ENCODE results near the gene BSPH1. TPM values are rescaled to one million over a fixed set of nuclear protein-coding genes. Genes with fewer than 3 reads are reported as not detected.

BSPH1 gene, protein sequence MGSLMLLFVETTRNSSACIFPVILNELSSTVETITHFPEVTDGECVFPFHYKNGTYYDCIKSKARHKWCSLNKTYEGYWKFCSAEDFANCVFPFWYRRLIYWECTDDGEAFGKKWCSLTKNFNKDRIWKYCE
- total RNA-seq = not detected
- not detected for polyA plus RNA-seq (ENCODE audit: insufficient read depth in 1 of 8, insufficient read length in 8 of 8, low replicate concordance in 1 of 8)
- long read RNA-seq, donor 1 = 0 reads
- long read RNA-seq, donor 2 = 0 reads
- long read RNA-seq, donor 3 = 0 reads
- long read RNA-seq, donor 4 = 0 reads
- long read RNA-seq, donor 5 = 0 reads
- long read RNA-seq, donor 6 = 0 reads
- long read RNA-seq, donor 7 = 0 reads
- long read RNA-seq, donor 8 = 0 reads
- long read RNA-seq, donor 9 = 0 reads
- long read RNA-seq, donor 10 = 0 reads
- long read RNA-seq, donor 11 = 0 reads

DNA sequence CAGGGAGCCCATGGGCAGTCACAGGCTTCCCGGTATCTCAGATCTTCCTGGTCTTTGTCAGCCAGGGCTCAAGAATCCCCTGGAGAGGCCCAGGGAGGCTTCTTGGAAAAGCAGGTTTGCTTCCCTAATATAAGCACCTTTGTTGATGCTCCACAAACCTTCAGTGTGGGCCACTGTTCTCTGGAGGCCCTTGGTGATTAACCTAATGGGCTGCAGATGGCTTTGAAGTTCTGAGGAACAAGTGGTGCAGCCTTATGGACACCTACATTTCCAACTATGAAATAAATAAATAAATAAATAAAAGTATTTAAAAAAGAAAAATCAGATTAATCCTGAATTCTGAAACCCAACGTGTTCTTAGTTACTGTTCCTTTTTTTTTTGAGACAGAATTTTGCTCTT lies at the start of gene BSPH1:
TSS of gene BSPH1 (minus strand) at position 101 of the 400 bp plus-strand sequence. CDS start at position 12, 89 bp downstream.
- Histone ChIP-seq H3K36me3 (ENCODE audit: control insufficient read depth, insufficient read depth, low read length) (no peaks in the 10 kb centered on the region), H3K27me3 (ENCODE audit: control insufficient read depth, insufficient read depth, low read length) (peaks cover 2% of the 10 kb centered on the region), H3K4me3 (ENCODE audit: low read length) (no peak within 1 kb of the TSS), H3K9me3 (replicated peaks; ENCODE audit: control insufficient read depth, low read depth, low read length) (no peaks in the 10 kb centered on the region), H3K27ac (ENCODE audit: low read length) (no peak within 1 kb of the TSS), H3K4me1 (ENCODE audit: control insufficient read depth, insufficient read depth, low read length) (no peaks in the 10 kb centered on the region)
- no peak for DNase-seq
- WGBS (ENCODE audit: insufficient coverage) = 58% methylated on average over 2 of the region's 2 CpGs

DNA sequence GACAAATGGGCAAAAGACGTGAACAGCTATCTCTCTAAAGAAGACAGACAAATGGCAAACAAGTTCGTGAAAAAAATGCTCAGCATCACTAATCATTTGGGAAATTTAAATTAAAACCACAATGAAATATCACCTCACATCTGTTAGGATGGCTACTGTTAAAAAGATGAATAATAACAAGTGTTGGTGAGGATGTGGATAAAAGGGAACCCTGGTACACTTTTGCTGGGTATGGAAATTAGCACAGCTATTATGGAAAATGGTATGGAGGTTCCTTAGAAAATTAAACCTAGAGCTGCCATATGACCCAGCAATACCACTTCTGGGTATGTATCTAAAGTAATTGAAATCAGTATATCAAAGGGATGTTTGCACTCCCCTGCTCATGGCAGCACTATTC lies 44.8 kb upstream of the BSPH1 start:
- no peaks in the 10 kb centered on the region for H3K36me3 ChIP-seq (ENCODE audit: control insufficient read depth, insufficient read depth, low read length)
- H3K27ac ChIP-seq (ENCODE audit: low read length) = no peak overlapping the region
- no peaks in the 10 kb centered on the region for H3K4me1 ChIP-seq (ENCODE audit: control insufficient read depth, insufficient read depth, low read length)
- H3K4me3 ChIP-seq (ENCODE audit: low read length) = no peak overlapping the region
- H3K27me3 ChIP-seq (ENCODE audit: control insufficient read depth, insufficient read depth, low read length) = no peaks in the 10 kb centered on the region
- DNase-seq = no peak
- peaks cover 6% of the 10 kb centered on the region for H3K9me3 ChIP-seq (replicated peaks; ENCODE audit: control insufficient read depth, low read depth, low read length)
- no CpG with 5 or more reads among the region's 2 CpGs for WGBS (ENCODE audit: insufficient coverage)

DNA sequence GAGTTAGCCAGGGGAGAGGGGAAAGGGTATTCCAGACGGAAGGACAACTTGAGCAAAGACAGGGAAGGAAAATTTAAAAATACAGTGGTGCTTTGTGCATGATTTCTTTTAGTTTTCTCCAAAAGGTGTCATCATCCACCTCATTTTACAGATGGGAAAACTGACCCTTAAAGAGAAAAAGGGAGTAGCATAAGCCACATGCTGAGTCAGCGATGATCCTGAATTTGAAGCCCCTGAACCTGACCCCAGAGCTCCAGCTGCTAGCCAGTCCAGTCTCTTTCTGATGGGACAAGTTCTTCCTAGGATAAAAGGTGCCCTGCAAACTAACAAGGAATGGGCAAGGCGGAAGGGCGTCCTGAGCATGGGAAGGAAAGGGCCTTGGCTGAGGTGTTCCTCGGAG lies 41.6 kb upstream of the BSPH1 start:
- WGBS (ENCODE audit: insufficient coverage) = 84% methylated on average over 4 of the region's 5 CpGs
- H3K4me3 ChIP-seq (ENCODE audit: low read length) = no peak overlapping the region
- peaks cover 3% of the 10 kb centered on the region for H3K27me3 ChIP-seq (ENCODE audit: control insufficient read depth, insufficient read depth, low read length)
- no peak for DNase-seq
- H3K27ac ChIP-seq (ENCODE audit: low read length) = no peak overlapping the region
- peaks cover 6% of the 10 kb centered on the region for H3K9me3 ChIP-seq (replicated peaks; ENCODE audit: control insufficient read depth, low read depth, low read length)
- no peaks in the 10 kb centered on the region for H3K4me1 ChIP-seq (ENCODE audit: control insufficient read depth, insufficient read depth, low read length)
- H3K36me3 ChIP-seq (ENCODE audit: control insufficient read depth, insufficient read depth, low read length) = no peaks in the 10 kb centered on the region

DNA sequence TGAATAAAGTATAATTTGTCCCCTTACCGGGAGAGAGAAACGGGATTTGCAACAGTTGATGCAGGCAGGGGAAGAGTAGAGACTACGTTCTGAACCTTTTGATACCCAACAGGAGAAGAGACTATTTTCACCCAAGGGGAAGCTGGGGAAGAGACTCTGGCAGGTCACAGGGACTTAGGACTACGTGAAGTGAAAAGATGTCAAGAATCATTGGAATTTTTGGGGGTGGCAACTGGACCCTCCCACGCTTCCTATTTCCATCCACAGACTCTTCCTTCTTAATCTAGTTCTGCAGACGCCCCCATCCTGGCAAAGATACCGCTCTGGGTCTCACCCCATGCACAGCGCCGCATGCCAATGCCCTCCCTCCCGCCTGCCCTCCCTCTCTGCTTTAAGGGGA lies 38.1 kb upstream of the BSPH1 start:
- Histone ChIP-seq H3K27ac (ENCODE audit: low read length) (no peak overlapping the region), H3K27me3 (ENCODE audit: control insufficient read depth, insufficient read depth, low read length) (peaks cover 3% of the 10 kb centered on the region), H3K9me3 (replicated peaks; ENCODE audit: control insufficient read depth, low read depth, low read length) (no peaks in the 10 kb centered on the region), H3K36me3 (ENCODE audit: control insufficient read depth, insufficient read depth, low read length) (no peaks in the 10 kb centered on the region), H3K4me1 (ENCODE audit: control insufficient read depth, insufficient read depth, low read length) (no peaks in the 10 kb centered on the region), H3K4me3 (ENCODE audit: low read length) (no peak overlapping the region)
- DNase-seq = no peak
- 59% methylated on average over 5 of the region's 10 CpGs for WGBS (ENCODE audit: insufficient coverage)

DNA sequence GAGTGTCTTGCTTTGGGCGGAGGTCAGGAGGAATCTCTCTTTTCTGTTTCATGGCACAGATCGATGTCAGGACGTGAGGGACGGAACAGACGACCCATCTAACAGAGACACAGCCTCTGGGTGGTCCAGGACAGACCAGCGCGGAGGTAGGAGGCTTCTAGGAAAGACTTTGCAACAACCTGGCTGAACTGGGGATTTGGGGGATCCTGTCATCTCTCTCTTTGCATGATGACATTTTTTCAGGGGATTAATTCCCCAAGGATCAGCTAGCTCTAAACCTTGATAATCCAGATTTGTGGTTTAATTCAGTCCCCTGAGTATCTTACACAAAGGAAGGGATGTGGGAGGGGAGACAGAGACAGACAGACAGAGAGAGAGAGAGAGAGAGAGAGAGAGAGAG lies 37.5 kb upstream of the BSPH1 start:
- Histone ChIP-seq H3K9me3 (replicated peaks; ENCODE audit: control insufficient read depth, low read depth, low read length) (no peaks in the 10 kb centered on the region), H3K27ac (ENCODE audit: low read length) (no peak overlapping the region), H3K4me1 (ENCODE audit: control insufficient read depth, insufficient read depth, low read length) (no peaks in the 10 kb centered on the region), H3K36me3 (ENCODE audit: control insufficient read depth, insufficient read depth, low read length) (no peaks in the 10 kb centered on the region), H3K4me3 (ENCODE audit: low read length) (no peak overlapping the region), H3K27me3 (ENCODE audit: control insufficient read depth, insufficient read depth, low read length) (peaks cover 3% of the 10 kb centered on the region)
- WGBS (ENCODE audit: insufficient coverage) = 65% methylated on average over 4 of the region's 7 CpGs
- no peak for DNase-seq

DNA sequence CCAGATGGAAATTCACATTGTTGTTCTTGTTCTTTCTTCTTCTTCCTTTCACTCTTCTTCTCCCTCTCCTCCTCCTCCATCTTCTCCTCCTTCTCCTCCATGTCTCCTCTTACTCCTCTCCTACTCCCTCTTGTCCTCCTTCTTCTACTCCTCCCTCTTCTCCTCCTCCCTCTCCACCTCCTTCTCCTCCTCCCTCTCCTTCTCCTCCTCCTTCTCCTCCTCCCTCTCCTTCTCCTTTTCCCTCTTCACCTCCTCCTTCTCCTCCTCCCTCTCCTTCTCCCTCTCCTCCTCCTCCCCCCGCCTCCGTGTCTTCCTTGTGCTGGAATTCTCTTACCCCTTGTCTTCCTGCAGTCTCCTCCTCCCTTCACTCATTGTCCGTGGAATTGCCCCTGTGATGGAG lies 33.5 kb upstream of the BSPH1 start:
- H3K27ac ChIP-seq (ENCODE audit: low read length) = no peak overlapping the region
- H3K9me3 ChIP-seq (replicated peaks; ENCODE audit: control insufficient read depth, low read depth, low read length) = no peaks in the 10 kb centered on the region
- H3K36me3 ChIP-seq (ENCODE audit: control insufficient read depth, insufficient read depth, low read length) = no peaks in the 10 kb centered on the region
- H3K27me3 ChIP-seq (ENCODE audit: control insufficient read depth, insufficient read depth, low read length) = peaks cover 5% of the 10 kb centered on the region
- no peak overlapping the region for H3K4me3 ChIP-seq (ENCODE audit: low read length)
- 100% methylated on average over 1 of the region's 3 CpGs for WGBS (ENCODE audit: insufficient coverage)
- DNase-seq = no peak
- no peaks in the 10 kb centered on the region for H3K4me1 ChIP-seq (ENCODE audit: control insufficient read depth, insufficient read depth, low read length)

DNA sequence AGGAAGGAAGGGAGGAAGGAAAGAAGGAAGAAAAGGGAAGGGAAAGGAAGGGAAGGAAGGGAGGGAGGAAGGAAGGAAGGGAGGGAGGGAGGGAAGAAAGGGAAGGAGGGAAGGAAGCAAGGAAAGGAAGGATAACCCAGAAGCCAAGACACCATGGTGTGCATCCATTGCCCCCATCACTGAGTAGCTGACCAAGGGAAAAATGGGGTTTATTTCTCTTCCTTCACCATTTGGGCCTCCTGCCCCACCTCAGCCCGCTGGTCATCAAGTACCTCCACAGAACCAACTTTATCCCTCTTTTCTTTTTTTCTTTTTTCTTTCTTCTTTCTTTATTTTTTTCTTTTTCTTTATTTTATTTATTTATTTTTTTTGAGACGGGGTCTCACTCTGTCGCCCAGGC lies 31.5 kb upstream of the BSPH1 start:
- no peak for DNase-seq
- H3K27me3 ChIP-seq (ENCODE audit: control insufficient read depth, insufficient read depth, low read length) = peaks cover 2% of the 10 kb centered on the region
- H3K4me3 ChIP-seq (ENCODE audit: low read length) = no peak overlapping the region
- no peaks in the 10 kb centered on the region for H3K36me3 ChIP-seq (ENCODE audit: control insufficient read depth, insufficient read depth, low read length)
- WGBS (ENCODE audit: insufficient coverage) = no CpG with 5 or more reads among the region's 3 CpGs
- no peak overlapping the region for H3K27ac ChIP-seq (ENCODE audit: low read length)
- H3K4me1 ChIP-seq (ENCODE audit: control insufficient read depth, insufficient read depth, low read length) = no peaks in the 10 kb centered on the region
- no peaks in the 10 kb centered on the region for H3K9me3 ChIP-seq (replicated peaks; ENCODE audit: control insufficient read depth, low read depth, low read length)

DNA sequence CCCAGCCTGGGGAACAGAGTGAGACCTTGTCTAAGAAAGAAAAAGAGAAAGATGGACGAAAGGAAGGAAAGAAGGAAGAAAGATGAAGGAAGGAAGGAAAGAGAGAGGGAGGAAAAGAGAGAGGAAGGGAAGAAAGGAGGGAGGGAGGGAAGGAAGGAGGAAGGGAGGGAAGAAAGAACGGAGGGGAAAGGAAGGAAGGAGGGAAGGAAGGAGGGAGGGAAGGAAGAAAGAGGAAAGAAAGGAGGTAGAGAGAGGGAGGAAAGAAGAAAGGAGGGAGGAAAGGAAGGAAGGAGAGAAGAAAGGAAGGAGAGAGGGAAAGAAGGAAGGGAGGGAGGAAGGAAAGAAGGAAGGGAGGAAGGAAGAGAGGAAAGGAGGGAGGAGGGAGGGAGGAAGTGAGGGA lies 31.0 kb upstream of the BSPH1 start:
- Histone ChIP-seq H3K9me3 (replicated peaks; ENCODE audit: control insufficient read depth, low read depth, low read length) (no peaks in the 10 kb centered on the region), H3K27me3 (ENCODE audit: control insufficient read depth, insufficient read depth, low read length) (peaks cover 2% of the 10 kb centered on the region), H3K4me1 (ENCODE audit: control insufficient read depth, insufficient read depth, low read length) (no peaks in the 10 kb centered on the region), H3K36me3 (ENCODE audit: control insufficient read depth, insufficient read depth, low read length) (no peaks in the 10 kb centered on the region), H3K27ac (ENCODE audit: low read length) (no peak overlapping the region), H3K4me3 (ENCODE audit: low read length) (no peak overlapping the region)
- DNase-seq = no peak
- 63% methylated on average over 2 of the region's 2 CpGs for WGBS (ENCODE audit: insufficient coverage)

DNA sequence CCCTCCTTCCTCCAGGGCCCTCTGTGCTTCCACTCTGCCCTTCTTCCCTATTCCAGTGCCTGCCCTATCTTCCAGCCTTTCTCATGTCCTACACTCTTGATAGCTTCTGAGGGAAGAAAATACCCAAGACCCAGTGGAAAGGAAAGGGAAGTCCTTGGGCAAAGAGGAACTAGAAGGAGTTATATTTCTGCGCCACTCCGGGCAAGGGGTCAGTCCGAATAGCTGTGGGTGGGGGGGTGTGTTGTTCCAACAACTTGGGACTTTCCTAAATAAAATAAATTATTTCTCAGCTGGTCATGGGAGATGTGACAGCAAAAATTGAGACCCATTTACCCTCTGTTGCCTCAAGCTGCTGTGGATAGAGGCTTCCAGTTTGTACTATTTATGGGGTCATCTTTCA lies 28.7 kb upstream of the BSPH1 start:
- no CpG with 5 or more reads among the region's 3 CpGs for WGBS (ENCODE audit: insufficient coverage)
- Histone ChIP-seq H3K9me3 (replicated peaks; ENCODE audit: control insufficient read depth, low read depth, low read length) (no peaks in the 10 kb centered on the region), H3K4me1 (ENCODE audit: control insufficient read depth, insufficient read depth, low read length) (no peaks in the 10 kb centered on the region), H3K27me3 (ENCODE audit: control insufficient read depth, insufficient read depth, low read length) (peaks cover 2% of the 10 kb centered on the region), H3K36me3 (ENCODE audit: control insufficient read depth, insufficient read depth, low read length) (no peaks in the 10 kb centered on the region), H3K4me3 (ENCODE audit: low read length) (no peak overlapping the region), H3K27ac (ENCODE audit: low read length) (no peak overlapping the region)
- DNase-seq = no peak

DNA sequence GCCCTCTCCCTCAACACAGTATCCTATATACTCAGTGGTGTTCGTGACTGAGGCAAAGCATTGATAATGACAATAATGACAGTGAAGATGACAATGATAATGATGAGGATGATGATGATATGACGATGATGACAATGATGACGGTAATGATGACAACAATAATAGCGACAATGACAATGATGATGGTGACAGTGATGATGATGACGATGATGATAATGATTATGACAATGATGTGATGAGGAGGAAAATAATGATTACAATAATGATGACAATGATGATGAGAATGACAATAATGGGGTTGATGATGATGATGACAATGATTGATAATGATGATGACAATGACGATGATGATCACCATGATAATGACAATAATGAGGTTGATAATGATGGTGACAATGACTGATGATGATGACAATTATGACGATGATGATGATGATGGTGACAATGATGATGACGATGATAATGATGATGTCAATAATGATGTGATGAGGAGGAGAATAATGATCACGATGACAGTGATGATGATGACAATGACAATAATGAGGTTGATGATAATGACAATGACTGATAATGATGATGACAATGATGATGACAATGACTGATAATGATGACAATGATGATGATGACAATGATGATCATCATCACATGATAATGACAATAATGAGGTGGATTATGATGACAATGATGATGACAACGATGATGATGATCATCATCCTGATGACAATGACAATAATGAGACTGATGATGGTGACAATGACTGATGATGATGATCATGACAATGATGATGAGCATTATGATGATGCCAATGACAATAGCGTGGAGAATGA lies 19.2 kb upstream of the BSPH1 start:
- 93% methylated on average over 10 of the region's 11 CpGs for WGBS (ENCODE audit: insufficient coverage)
- H3K9me3 ChIP-seq (replicated peaks; ENCODE audit: control insufficient read depth, low read depth, low read length) = no peaks in the 10 kb centered on the region
- H3K27me3 ChIP-seq (ENCODE audit: control insufficient read depth, insufficient read depth, low read length) = no peaks in the 10 kb centered on the region
- no peaks in the 10 kb centered on the region for H3K4me1 ChIP-seq (ENCODE audit: control insufficient read depth, insufficient read depth, low read length)
- no peak for DNase-seq
- H3K36me3 ChIP-seq (ENCODE audit: control insufficient read depth, insufficient read depth, low read length) = no peaks in the 10 kb centered on the region
- no peak overlapping the region for H3K27ac ChIP-seq (ENCODE audit: low read length)
- H3K4me3 ChIP-seq (ENCODE audit: low read length) = no peak overlapping the region

Measured in muscle of leg (tissue), 16 donors.